ENCODE data around the gene MED25. TPM values are rescaled to one million over a fixed set of nuclear protein-coding genes. Genes with fewer than 3 reads are reported as not detected.

MED25 gene
- total and polyA plus RNA-seq, 2 of the 4 experiments (the other 2 are of a cell fraction): 4.7 to 38.5 TPM

DNA sequence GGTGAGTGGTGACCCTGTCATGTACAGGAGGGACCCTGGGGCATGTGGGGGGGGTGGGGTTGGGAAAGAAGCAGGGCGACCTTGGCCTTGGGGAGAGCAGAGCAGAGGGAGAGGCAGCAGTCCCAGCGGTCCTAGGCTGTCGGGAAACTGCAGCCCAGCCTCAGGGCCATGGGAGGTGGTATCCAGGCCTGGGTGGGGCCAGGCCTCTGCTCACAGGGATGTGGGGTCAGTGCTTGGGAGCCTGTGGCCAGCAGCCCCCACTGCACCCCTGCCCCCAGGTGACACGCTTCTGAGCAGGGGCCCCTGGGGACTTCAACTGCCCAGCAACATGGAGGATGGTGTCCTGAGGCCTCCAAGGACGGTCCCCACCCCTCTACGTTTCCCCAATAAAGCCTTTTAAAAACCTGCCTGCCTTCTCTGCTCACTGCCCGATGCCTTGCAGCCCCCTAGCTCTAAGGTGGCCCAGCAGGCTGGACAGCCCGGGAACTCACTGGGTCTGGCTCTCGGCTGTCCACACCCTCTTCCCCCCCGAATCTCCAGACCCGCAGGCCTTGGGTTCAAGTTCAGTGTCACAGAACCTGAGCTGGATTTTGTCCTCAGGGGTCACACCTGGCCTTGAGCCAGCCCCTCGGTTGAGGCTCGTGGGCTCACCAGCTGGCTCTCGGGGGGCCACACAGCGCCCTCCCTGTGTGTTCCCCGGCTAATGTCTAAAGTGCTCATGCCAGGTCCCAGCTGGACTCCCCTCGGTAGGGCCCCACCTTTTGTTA lies 42.4 kb downstream of the MED25 start:
- Histone ChIP-seq H2BK15ac (ENCODE audit: low read depth, low read length) (no peak overlapping the region), H3K4me2 (ENCODE audit: low read depth, low read length) (no peak overlapping the region), H3K79me1 (ENCODE audit: low read depth in 1 of 2, low read length in 2 of 2) (peaks cover 16 to 75% of the 10 kb centered on the region in 2 experiments), H2AK5ac (ENCODE audit: low read depth, low read length) (peak overlapping the region; percentile 31; the same call in 1 of the 2 replicates), H2AK9ac (replicated peaks; ENCODE audit: low read depth, low read length, poor library complexity) (peak overlapping the region; percentile 19), H2BK20ac (ENCODE audit: low read depth, low read length) (no peak overlapping the region), H3K36me3 (ENCODE audit: control insufficient read depth, insufficient read depth, low read length) (peaks cover 80% of the 10 kb centered on the region), H3K4me3 (ENCODE audit: insufficient read depth, low read depth, low read length) (no peak overlapping the region), H4K5ac (ENCODE audit: low read depth, low read length) (no peak overlapping the region), H4K20me1 (ENCODE audit: insufficient read depth, low read length) (peaks cover 57% of the 10 kb centered on the region), H2BK5ac (ENCODE audit: low read depth, low read length, poor library complexity, severe bottlenecking) (no peak overlapping the region), H3K18ac (ENCODE audit: low read depth, low read length) (no peak overlapping the region), H3K23ac (ENCODE audit: low read depth, low read length) (no peak overlapping the region), H3K27me3 (ENCODE audit: control insufficient read depth, insufficient read depth, low read length) (no peaks in the 10 kb centered on the region), H3K9ac (ENCODE audit: low read depth, low read length) (no peak overlapping the region), H2BK120ac (ENCODE audit: low read depth, low read length) (no peak overlapping the region), H3K56ac (ENCODE audit: extremely low read depth, insufficient read depth, low read length) (no peak overlapping the region), H3K27ac (ENCODE audit: insufficient read depth, low read length) (no peak overlapping the region), H3K4ac (ENCODE audit: low read depth, low read length) (no peak overlapping the region), H3K14ac (replicated peaks; ENCODE audit: low read depth, low read length) (no peak overlapping the region), H4K91ac (ENCODE audit: insufficient read depth, low read depth, low read length) (no peak overlapping the region), H2AFZ (replicated peaks; ENCODE audit: low read length, poor library complexity) (no peak overlapping the region), H3K9me1 (ENCODE audit: insufficient read depth, low read length) (peaks cover 7% of the 10 kb centered on the region), H4K8ac (ENCODE audit: low read depth in 2 of 2, low read length in 2 of 2) (peak overlapping the region in 1 of 2 experiments; percentile 4; a peak in 1 of 4 replicates), H3K9me3 (ENCODE audit: control insufficient read depth, insufficient read depth, low read length) (no peaks in the 10 kb centered on the region), H3K4me1 (ENCODE audit: control insufficient read depth, insufficient read depth, low read length) (peaks cover 11% of the 10 kb centered on the region)
- dilution Hi-C loops (cut with HindIII; ENCODE audit: low sequenced_read_pairs, unreplicated experiment): no loop called here
- in situ Hi-C loops (cut with MboI; ENCODE audit: low sequenced_read_pairs): no loop called here
- intact Hi-C loops (cut with micrococcal nuclease): no loop called here
- ChIA-PET POLR2A (ENCODE audit: unreplicated experiment) (interaction anchor here (0.5 kb wide), 1 partner anchor 390 kb away, joined by 3 read pairs; no protein-coding TSS in a partner anchor), CTCF (no interaction called here)
- no peak for DNase-seq
- no peak for ATAC-seq (ENCODE audit: low read depth)
- WGBS, 2 experiments (ENCODE audit: extremely low coverage in 2 of 2, insufficient read length in 1 of 2): 78% methylated on average over 9 of the region's 17 CpGs; no CpG with 5 or more reads in 1 of the 2 experiments
- BruUV-seq (replicated peaks): no TSS peak
- TF ChIP-seq NFE2L2 (IDR thresholded peaks at IDR 0.05; ENCODE audit: low read depth, low read length) (no peak), CHD1 (IDR thresholded peaks at IDR 0.05; ENCODE audit: low read depth, low read length) (no peak), CTCF (conservative IDR thresholded peaks at IDR 0.05; ENCODE audit: low read depth, low read length) (no peak), RFX5 (IDR thresholded peaks at IDR 0.05; ENCODE audit: low read depth, low read length) (no peak), SMC3 (IDR thresholded peaks at IDR 0.05; ENCODE audit: low read depth, low read length) (no peak), BHLHE40 (IDR thresholded peaks at IDR 0.05; ENCODE audit: low read depth, low read length) (no peak), CEBPB (IDR thresholded peaks at IDR 0.05; ENCODE audit: low read depth, low read length) (no peak), USF2 (IDR thresholded peaks at IDR 0.05; ENCODE audit: low read depth, low read length) (no peak), RCOR1 (IDR thresholded peaks at IDR 0.05; ENCODE audit: insufficient replicate concordance, low read length) (no peak), RAD21 (IDR thresholded peaks at IDR 0.05; ENCODE audit: low read length) (no peak), ELK1 (IDR thresholded peaks at IDR 0.05; ENCODE audit: borderline replicate concordance, low read depth, low read length) (no peak), FOS (IDR thresholded peaks at IDR 0.05; ENCODE audit: low read depth, low read length) (no peak), MXI1 (IDR thresholded peaks at IDR 0.05; ENCODE audit: borderline replicate concordance, low read depth, low read length) (no peak), POLR2A (IDR thresholded peaks at IDR 0.05; ENCODE audit: low read depth, low read length) (no peak), MAFK (IDR thresholded peaks at IDR 0.05; ENCODE audit: low read depth, low read length) (no peak)

Data from IMR-90 (cell line).